HepG2 (cell line): ENCODE data around the gene RIPOR3. TPM values are rescaled to one million over a fixed set of nuclear protein-coding genes. Genes with fewer than 3 reads are reported as not detected.

Experiments used
- EHMT2 ChIP-seq: fragments of 200-600 bp; sonication (generic); IDR thresholded peaks from 2 replicates; pipeline ENCODE4 v1.7.0; 2017; ENCODE audit warnings: antibody characterized with exemption, low read depth, low read length, borderline replicate concordance
- MATR3 ChIP-seq: sonication (generic); formaldehyde crosslinking; IDR thresholded peaks from 2 replicates; pipeline ENCODE4 v1.4.0; 2020; ENCODE audit warnings: missing genetic modification reagents
- NKX3-1 ChIP-seq: sonication (generic); formaldehyde crosslinking; IDR thresholded peaks from 2 replicates; pipeline ENCODE4 v1.5.0; 2020; ENCODE audit warnings: missing genetic modification reagents
- RNF219 ChIP-seq: sonication (generic); formaldehyde crosslinking; IDR thresholded peaks from 2 replicates; pipeline ENCODE4 v1.5.0; 2020; ENCODE audit warnings: mild to moderate bottlenecking, missing genetic modification reagents
- SUZ12 ChIP-seq: fragments of 150-350 bp; IDR thresholded peaks from 2 replicates; pipeline ENCODE4 v1.6.1; 2014; ENCODE audit warnings: low read depth, low read length
- ZFYVE20 ChIP-seq: sonication (generic); formaldehyde crosslinking; IDR thresholded peaks from 2 replicates; pipeline ENCODE4 v1.8.0; 2023; ENCODE audit warnings: low read depth, mild to moderate bottlenecking, moderate library complexity, missing genetic modification reagents, borderline replicate concordance
- ZNF350 ChIP-seq: sonication (generic); formaldehyde crosslinking; IDR thresholded peaks from 2 replicates; pipeline ENCODE4 v1.4.0; 2020; ENCODE audit warnings: mild to moderate bottlenecking, low read depth, missing genetic modification reagents, borderline replicate concordance
- ZNF569 ChIP-seq: sonication (generic); formaldehyde crosslinking; IDR thresholded peaks from 2 replicates; pipeline ENCODE4 v1.5.0; 2020; ENCODE audit warnings: mild to moderate bottlenecking, missing genetic modification reagents, moderate library complexity, borderline replicate concordance
- polyA plus RNA-seq, 8 experiments: library from polyadenylated mRNA; depleted of rRNA in 3 of 8; stranded (reverse) in 7 of 8; unstranded in 1 of 8; fragments of >200 nt; fragmentation: Illumina TruSeq in 4 of 8; extraction: Trizol in 4 of 8; gene quantifications; 2 replicates each; pipeline versions ENCODE4 v1.2.1 to v1.2.3, GENCODE V29; 2011 to 2016; ENCODE audit warnings: low read depth in 4 of 8, missing spikeins in 1 of 8, mixed read lengths in 1 of 8; ENCODE audit not compliant: insufficient read depth in 1 of 8
- total RNA-seq, 5 experiments: library from RNA; depleted of rRNA; stranded (reverse); fragments of >200 nt; fragmentation: Illumina TruSeq; extraction: Trizol; gene quantifications; 2 replicates each; pipeline ENCODE4 v1.2.3, GENCODE V29; 2016; ENCODE audit warnings: low read depth in 1 of 5
- TF ChIP-seq, protein P1 (sequence below), 2 experiments: sonication (generic) in 1 of 2; formaldehyde crosslinking in 1 of 2; IDR thresholded peaks; 2 replicates each; pipeline versions ENCODE4 v1.5.1 to v1.6.1; 2011 to 2020; ENCODE audit warnings: borderline replicate concordance in 1 of 2, low read depth in 1 of 2, low read length in 1 of 2, mild to moderate bottlenecking in 1 of 2, missing genetic modification reagents in 1 of 2, moderate library complexity in 1 of 2
- TF ChIP-seq, protein P2 (sequence below): sonication (generic); formaldehyde crosslinking; IDR thresholded peaks from 2 replicates; pipeline ENCODE4 v1.8.1; 2022; ENCODE audit warnings: mild to moderate bottlenecking, missing genetic modification reagents
- TF ChIP-seq, protein P3 (sequence below): sonication (generic); formaldehyde crosslinking; IDR thresholded peaks from 2 replicates; pipeline ENCODE4 v1.4.0; 2020; ENCODE audit warnings: mild to moderate bottlenecking, missing genetic modification reagents
- TF ChIP-seq, protein P4 (sequence below): IDR thresholded peaks from 2 replicates; pipeline ENCODE4 v1.6.1; 2016
- TF ChIP-seq, protein P5 (sequence below): sonication (generic); formaldehyde crosslinking; IDR thresholded peaks from 2 replicates; pipeline ENCODE4 v1.8.0; 2022; ENCODE audit warnings: missing genetic modification reagents, mild to moderate bottlenecking, inconsistent platforms, borderline replicate concordance
- TF ChIP-seq, protein P6 (sequence below): sonication (generic); formaldehyde crosslinking; IDR thresholded peaks from 2 replicates; pipeline ENCODE4 v1.4.0; 2020; ENCODE audit warnings: missing genetic modification reagents, mild to moderate bottlenecking, borderline replicate concordance

Gene RIPOR3
- total and polyA plus RNA-seq, 2 of the 13 experiments (the other 11 are each of a cell fraction or from before 2014, with no cell fraction given) = 0.18 TPM; not detected in 1

GRCh38 chr20:50645253-50646068 lies 45.9 kb downstream of the RIPOR3 start (continued):
- TF ChIP-seq, protein P1, sequence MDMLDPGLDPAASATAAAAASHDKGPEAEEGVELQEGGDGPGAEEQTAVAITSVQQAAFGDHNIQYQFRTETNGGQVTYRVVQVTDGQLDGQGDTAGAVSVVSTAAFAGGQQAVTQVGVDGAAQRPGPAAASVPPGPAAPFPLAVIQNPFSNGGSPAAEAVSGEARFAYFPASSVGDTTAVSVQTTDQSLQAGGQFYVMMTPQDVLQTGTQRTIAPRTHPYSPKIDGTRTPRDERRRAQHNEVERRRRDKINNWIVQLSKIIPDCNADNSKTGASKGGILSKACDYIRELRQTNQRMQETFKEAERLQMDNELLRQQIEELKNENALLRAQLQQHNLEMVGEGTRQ (IDR thresholded peaks at IDR 0.05; ENCODE audit: low read depth, low read length) = peak; percentile 72
- TF ChIP-seq, protein P1 (CRISPR knock-in tag; IDR thresholded peaks at IDR 0.05; ENCODE audit: borderline replicate concordance) = peak; percentile 84; the same call in 1 of the 2 replicates
- TF ChIP-seq, protein P2, sequence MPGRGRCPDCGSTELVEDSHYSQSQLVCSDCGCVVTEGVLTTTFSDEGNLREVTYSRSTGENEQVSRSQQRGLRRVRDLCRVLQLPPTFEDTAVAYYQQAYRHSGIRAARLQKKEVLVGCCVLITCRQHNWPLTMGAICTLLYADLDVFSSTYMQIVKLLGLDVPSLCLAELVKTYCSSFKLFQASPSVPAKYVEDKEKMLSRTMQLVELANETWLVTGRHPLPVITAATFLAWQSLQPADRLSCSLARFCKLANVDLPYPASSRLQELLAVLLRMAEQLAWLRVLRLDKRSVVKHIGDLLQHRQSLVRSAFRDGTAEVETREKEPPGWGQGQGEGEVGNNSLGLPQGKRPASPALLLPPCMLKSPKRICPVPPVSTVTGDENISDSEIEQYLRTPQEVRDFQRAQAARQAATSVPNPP (CRISPR knock-in tag) = no peak
- no peak for TF ChIP-seq MATR3 (CRISPR knock-in tag)
- TF ChIP-seq, protein P3, sequence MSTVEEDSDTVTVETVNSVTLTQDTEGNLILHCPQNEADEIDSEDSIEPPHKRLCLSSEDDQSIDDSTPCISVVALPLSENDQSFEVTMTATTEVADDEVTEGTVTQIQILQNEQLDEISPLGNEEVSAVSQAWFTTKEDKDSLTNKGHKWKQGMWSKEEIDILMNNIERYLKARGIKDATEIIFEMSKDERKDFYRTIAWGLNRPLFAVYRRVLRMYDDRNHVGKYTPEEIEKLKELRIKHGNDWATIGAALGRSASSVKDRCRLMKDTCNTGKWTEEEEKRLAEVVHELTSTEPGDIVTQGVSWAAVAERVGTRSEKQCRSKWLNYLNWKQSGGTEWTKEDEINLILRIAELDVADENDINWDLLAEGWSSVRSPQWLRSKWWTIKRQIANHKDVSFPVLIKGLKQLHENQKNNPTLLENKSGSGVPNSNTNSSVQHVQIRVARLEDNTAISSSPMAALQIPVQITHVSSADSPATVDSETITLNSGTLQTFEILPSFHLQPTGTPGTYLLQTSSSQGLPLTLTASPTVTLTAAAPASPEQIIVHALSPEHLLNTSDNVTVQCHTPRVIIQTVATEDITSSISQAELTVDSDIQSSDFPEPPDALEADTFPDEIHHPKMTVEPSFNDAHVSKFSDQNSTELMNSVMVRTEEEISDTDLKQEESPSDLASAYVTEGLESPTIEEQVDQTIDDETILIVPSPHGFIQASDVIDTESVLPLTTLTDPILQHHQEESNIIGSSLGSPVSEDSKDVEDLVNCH (CRISPR knock-in tag) = no peak; the same call in 1 of the 2 replicates
- TF ChIP-seq, protein P4, sequence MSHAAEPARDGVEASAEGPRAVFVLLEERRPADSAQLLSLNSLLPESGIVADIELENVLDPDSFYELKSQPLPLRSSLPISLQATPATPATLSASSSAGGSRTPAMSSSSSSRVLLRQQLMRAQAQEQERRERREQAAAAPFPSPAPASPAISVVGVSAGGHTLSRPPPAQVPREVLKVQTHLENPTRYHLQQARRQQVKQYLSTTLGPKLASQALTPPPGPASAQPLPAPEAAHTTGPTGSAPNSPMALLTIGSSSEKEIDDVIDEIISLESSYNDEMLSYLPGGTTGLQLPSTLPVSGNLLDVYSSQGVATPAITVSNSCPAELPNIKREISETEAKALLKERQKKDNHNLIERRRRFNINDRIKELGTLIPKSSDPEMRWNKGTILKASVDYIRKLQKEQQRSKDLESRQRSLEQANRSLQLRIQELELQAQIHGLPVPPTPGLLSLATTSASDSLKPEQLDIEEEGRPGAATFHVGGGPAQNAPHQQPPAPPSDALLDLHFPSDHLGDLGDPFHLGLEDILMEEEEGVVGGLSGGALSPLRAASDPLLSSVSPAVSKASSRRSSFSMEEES = peak; percentile 99
- TF ChIP-seq ZNF350 (CRISPR knock-in tag) = peak; percentile 97
- TF ChIP-seq, protein P5, sequence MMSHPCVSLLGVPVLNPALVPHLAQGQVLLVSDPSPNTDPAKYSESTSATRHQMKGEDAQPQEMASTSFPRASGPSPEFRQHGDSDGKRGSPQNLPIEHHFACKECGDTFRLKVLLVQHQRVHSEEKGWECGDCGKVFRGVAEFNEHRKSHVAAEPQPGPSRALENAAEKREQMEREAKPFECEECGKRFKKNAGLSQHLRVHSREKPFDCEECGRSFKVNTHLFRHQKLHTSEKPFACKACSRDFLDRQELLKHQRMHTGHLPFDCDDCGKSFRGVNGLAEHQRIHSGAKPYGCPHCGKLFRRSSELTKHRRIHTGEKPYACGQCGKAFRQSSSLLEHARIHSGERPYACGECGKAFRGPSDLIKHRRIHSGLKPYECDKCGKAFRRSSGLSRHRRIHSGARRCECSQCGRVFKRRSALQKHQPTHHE (CRISPR knock-in tag) = no peak
- TF ChIP-seq NKX3-1 (CRISPR knock-in tag) = peak; percentile 15; the same call in 1 of the 2 replicates
- no peak for TF ChIP-seq ZNF569
- no peak for TF ChIP-seq SUZ12
- TF ChIP-seq EHMT2 = peak; percentile 85; the same call in 1 of the 2 replicates
- TF ChIP-seq RNF219 (CRISPR knock-in tag) = no peak
- TF ChIP-seq ZFYVE20 (CRISPR knock-in tag) = no peak
- TF ChIP-seq, protein P6, sequence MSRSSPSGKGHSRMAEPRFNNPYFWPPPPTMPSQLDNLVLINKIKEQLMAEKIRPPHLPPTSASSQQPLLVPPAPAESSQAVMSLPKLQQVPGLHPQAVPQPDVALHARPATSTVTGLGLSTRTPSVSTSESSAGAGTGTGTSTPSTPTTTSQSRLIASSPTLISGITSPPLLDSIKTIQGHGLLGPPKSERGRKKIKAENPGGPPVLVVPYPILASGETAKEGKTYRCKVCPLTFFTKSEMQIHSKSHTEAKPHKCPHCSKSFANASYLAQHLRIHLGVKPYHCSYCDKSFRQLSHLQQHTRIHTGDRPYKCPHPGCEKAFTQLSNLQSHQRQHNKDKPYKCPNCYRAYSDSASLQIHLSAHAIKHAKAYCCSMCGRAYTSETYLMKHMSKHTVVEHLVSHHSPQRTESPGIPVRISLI (CRISPR knock-in tag) = peak; percentile 79
